ENCODE results near the gene RTKN2.

The RTKN2 gene

DNA sequence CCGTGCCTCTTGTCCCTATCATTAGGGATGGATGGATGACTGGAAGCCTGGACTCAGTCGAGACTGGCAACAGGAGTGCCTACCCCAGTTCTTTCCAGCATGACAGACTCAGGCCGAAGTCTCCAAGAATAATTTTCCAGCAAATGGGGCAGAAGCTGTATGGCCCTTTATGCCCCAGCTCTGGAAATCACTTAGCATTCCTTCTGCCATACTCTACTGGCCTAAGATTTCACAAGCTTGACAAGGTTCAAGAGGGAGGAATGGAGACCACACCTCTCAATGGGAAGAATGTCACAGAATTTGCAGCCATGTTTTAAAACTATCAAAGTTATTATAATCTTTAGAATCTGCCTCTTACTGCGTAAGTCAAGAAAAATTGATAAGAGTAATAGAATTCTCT, 39.0 kb upstream of the RTKN2 start:
- no peaks in the 10 kb centered on the region for H3K36me3 ChIP-seq (replicated peaks; ENCODE audit: low read depth, low read length)
- H3K79me2 ChIP-seq (ENCODE audit: low read length): no peaks in the 10 kb centered on the region
- no peaks in the 10 kb centered on the region for H3K27me3 ChIP-seq (ENCODE audit: low read depth, low read length)
- peaks cover 37% of the 10 kb centered on the region for H3K4me1 ChIP-seq (ENCODE audit: low read length)
- TF ChIP-seq, protein P1, sequence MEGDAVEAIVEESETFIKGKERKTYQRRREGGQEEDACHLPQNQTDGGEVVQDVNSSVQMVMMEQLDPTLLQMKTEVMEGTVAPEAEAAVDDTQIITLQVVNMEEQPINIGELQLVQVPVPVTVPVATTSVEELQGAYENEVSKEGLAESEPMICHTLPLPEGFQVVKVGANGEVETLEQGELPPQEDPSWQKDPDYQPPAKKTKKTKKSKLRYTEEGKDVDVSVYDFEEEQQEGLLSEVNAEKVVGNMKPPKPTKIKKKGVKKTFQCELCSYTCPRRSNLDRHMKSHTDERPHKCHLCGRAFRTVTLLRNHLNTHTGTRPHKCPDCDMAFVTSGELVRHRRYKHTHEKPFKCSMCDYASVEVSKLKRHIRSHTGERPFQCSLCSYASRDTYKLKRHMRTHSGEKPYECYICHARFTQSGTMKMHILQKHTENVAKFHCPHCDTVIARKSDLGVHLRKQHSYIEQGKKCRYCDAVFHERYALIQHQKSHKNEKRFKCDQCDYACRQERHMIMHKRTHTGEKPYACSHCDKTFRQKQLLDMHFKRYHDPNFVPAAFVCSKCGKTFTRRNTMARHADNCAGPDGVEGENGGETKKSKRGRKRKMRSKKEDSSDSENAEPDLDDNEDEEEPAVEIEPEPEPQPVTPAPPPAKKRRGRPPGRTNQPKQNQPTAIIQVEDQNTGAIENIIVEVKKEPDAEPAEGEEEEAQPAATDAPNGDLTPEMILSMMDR (IDR thresholded peaks at IDR 0.05; ENCODE audit: low read depth, low read length): no peak
- TF ChIP-seq EZH2phosphoT487 (IDR thresholded peaks at IDR 0.05; ENCODE audit: low read depth): no peak
- H3K4me3 ChIP-seq (ENCODE audit: low read length): no peak overlapping the region
- H3K9ac ChIP-seq (ENCODE audit: low read length): no peak overlapping the region
- no peak overlapping the region for H3K27ac ChIP-seq (ENCODE audit: low read length)
- no peak overlapping the region for H2AFZ ChIP-seq (ENCODE audit: low read depth, low read length)
- H3K9me3 ChIP-seq (ENCODE audit: insufficient read depth, low read length): no peaks in the 10 kb centered on the region
- no peaks in the 10 kb centered on the region for H4K20me1 ChIP-seq (ENCODE audit: insufficient read depth, low read length)
- no peak overlapping the region for H3K4me2 ChIP-seq (ENCODE audit: low read length)

DNA sequence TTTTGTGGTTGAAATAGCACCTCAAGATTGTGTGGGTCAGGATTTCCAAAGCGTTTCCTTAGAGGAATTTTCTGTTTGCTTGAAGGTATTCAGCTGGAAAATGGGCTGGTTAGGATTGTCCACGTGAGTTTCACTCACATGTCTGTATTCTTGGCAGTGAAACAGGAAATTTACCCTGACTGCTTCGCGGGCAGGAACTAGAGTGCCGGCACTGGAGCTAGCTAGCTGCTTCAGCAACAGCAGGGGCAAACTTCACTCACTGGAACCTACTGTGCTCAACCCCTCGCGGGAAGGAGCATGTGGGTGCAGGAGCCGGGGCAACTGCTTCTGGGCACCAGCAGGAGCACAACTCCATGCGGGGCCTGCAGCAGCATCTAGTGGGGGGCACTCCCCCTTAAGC, 38.0 kb upstream of the RTKN2 start:
- Histone ChIP-seq H4K20me1 (ENCODE audit: insufficient read depth, low read length) (no peaks in the 10 kb centered on the region), H3K27me3 (ENCODE audit: low read depth, low read length) (no peaks in the 10 kb centered on the region), H3K4me3 (ENCODE audit: low read length) (no peak overlapping the region), H3K4me2 (ENCODE audit: low read length) (peak overlapping the region; percentile 43), H3K79me2 (ENCODE audit: low read length) (no peaks in the 10 kb centered on the region), H2AFZ (ENCODE audit: low read depth, low read length) (peak overlapping the region; percentile 51; the same call in 1 of the 2 replicates), H3K27ac (ENCODE audit: low read length) (no peak overlapping the region), H3K4me1 (ENCODE audit: low read length) (peaks cover 37% of the 10 kb centered on the region), H3K36me3 (replicated peaks; ENCODE audit: low read depth, low read length) (no peaks in the 10 kb centered on the region), H3K9me3 (ENCODE audit: insufficient read depth, low read length) (no peaks in the 10 kb centered on the region), H3K9ac (ENCODE audit: low read length) (no peak overlapping the region)
- TF ChIP-seq EZH2phosphoT487 (IDR thresholded peaks at IDR 0.05; ENCODE audit: low read depth): no peak
- TF ChIP-seq, protein P1 (IDR thresholded peaks at IDR 0.05; ENCODE audit: low read depth, low read length): no peak

DNA sequence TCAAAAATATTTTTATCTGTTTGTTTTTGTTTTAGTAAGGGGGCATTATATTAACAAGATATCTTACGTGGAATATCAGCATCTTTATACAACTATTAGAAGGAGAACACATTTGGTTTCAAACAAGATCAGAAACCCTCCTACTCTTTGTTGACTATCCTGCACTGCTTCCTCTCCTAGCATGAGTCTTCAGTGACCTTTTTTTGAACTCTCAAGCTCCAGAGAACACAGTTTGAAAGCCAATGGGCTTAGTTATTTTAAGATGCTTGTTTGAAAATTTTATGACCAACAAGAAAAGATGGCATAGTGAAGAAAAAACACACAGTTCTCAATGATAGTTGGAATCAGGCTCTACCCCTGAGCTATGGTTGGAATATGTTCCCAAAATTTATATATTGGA, 37.2 kb upstream of the RTKN2 start:
- H3K36me3 ChIP-seq (replicated peaks; ENCODE audit: low read depth, low read length): no peaks in the 10 kb centered on the region
- no peaks in the 10 kb centered on the region for H4K20me1 ChIP-seq (ENCODE audit: insufficient read depth, low read length)
- no peak overlapping the region for H3K9ac ChIP-seq (ENCODE audit: low read length)
- no peak overlapping the region for H3K4me3 ChIP-seq (ENCODE audit: low read length)
- H3K27ac ChIP-seq (ENCODE audit: low read length): no peak overlapping the region
- peak overlapping the region; percentile 43 for H3K4me2 ChIP-seq (ENCODE audit: low read length)
- no peaks in the 10 kb centered on the region for H3K27me3 ChIP-seq (ENCODE audit: low read depth, low read length)
- peak overlapping the region; percentile 51; the same call in 1 of the 2 replicates for H2AFZ ChIP-seq (ENCODE audit: low read depth, low read length)
- TF ChIP-seq EZH2phosphoT487 (IDR thresholded peaks at IDR 0.05; ENCODE audit: low read depth): no peak
- TF ChIP-seq, protein P1 (IDR thresholded peaks at IDR 0.05; ENCODE audit: low read depth, low read length): no peak
- peaks cover 37% of the 10 kb centered on the region for H3K4me1 ChIP-seq (ENCODE audit: low read length)
- no peaks in the 10 kb centered on the region for H3K79me2 ChIP-seq (ENCODE audit: low read length)
- H3K9me3 ChIP-seq (ENCODE audit: insufficient read depth, low read length): peaks cover 2% of the 10 kb centered on the region; the same call in 1 of the 2 replicates

DNA sequence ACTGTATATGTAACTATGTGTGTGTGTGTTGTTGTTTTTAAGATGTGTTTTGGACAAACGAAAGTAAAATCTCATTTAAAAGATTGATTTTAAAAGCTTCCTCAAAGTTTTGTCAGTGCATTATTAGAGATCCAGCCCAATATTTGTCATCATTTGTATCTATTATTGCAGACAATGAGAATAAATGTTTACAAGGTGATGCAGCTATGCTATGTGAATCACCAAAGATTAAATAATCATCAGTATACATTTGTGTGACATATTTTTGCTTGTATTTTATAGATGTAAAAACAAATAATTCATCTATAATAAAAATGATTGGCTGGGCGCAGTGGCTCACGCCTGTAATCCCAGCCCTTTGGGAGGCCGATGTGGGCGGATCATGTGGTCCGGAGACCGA, 35.3 kb upstream of the RTKN2 start:
- Histone ChIP-seq H3K36me3 (replicated peaks; ENCODE audit: low read depth, low read length) (no peaks in the 10 kb centered on the region), H3K27me3 (ENCODE audit: low read depth, low read length) (no peaks in the 10 kb centered on the region), H3K4me3 (ENCODE audit: low read length) (no peak overlapping the region), H3K27ac (ENCODE audit: low read length) (no peak overlapping the region), H4K20me1 (ENCODE audit: insufficient read depth, low read length) (no peaks in the 10 kb centered on the region), H2AFZ (ENCODE audit: low read depth, low read length) (no peak overlapping the region), H3K79me2 (ENCODE audit: low read length) (no peaks in the 10 kb centered on the region), H3K4me1 (ENCODE audit: low read length) (peaks cover 31% of the 10 kb centered on the region), H3K4me2 (ENCODE audit: low read length) (no peak overlapping the region), H3K9me3 (ENCODE audit: insufficient read depth, low read length) (peaks cover 6% of the 10 kb centered on the region; the same call in 1 of the 2 replicates), H3K9ac (ENCODE audit: low read length) (no peak overlapping the region)
- TF ChIP-seq EZH2phosphoT487 (IDR thresholded peaks at IDR 0.05; ENCODE audit: low read depth): no peak
- TF ChIP-seq, protein P1 (IDR thresholded peaks at IDR 0.05; ENCODE audit: low read depth, low read length): no peak
